K562 (cell line): ENCODE results near the gene RNF167. TPM values are rescaled to one million over a fixed set of nuclear protein-coding genes. Genes with fewer than 3 reads are reported as not detected.

ENCODE experiments used
- HDAC8 ChIP-seq: fragments of 450-650 bp; IDR thresholded peaks from 2 replicates; pipeline ENCODE4 v1.6.1; 2016; ENCODE audit warnings: mild to moderate bottlenecking, missing genetic modification characterization, moderate library complexity, missing compliant biosample characterization
- HEY1 ChIP-seq: fragments of 250-450 bp; sonication (Bioruptor Pico); IDR thresholded peaks from 2 replicates; pipeline ENCODE4 v1.5.0; 2020; ENCODE audit warnings: mild to moderate bottlenecking, moderate library complexity, borderline replicate concordance
- HOXB6 ChIP-seq: fragments of 250-450 bp; sonication (Bioruptor Pico); IDR thresholded peaks from 2 replicates; pipeline ENCODE4 v1.5.1; 2022; ENCODE audit warnings: mild to moderate bottlenecking, borderline replicate concordance
- MCM2 ChIP-seq: fragments of 450-650 bp; IDR thresholded peaks from 2 replicates; pipeline ENCODE4 v1.6.1; 2017; ENCODE audit warnings: low read depth, mild to moderate bottlenecking
- MECOM ChIP-seq: fragments of 250-450 bp; sonication (Bioruptor Pico); IDR thresholded peaks from 2 replicates; pipeline ENCODE4 v1.8.0; 2022; ENCODE audit warnings: inconsistent platforms
- MEF2D ChIP-seq: conservative IDR thresholded peaks from 2 replicates; pipeline ENCODE4 v1.6.1; 2016; ENCODE audit warnings: low read depth, missing genetic modification characterization, missing compliant biosample characterization
- MYNN ChIP-seq, 2 experiments: sonication (generic); formaldehyde crosslinking in 1 of 2; IDR thresholded peaks; 2 replicates each; pipeline versions ENCODE4 v1.5.0 to v1.6.1; 2016 to 2020; ENCODE audit warnings: antibody characterized with exemption in 1 of 2, missing genetic modification reagents in 1 of 2
- PHF8 ChIP-seq: fragments of 200-600 bp; sonication (generic); IDR thresholded peaks from 2 replicates; pipeline ENCODE4 v1.6.1; 2012; ENCODE audit warnings: mixed run types, mild to moderate bottlenecking, inconsistent platforms, low read length, moderate library complexity, borderline replicate concordance
- POLR2AphosphoS5 ChIP-seq: IDR thresholded peaks from 2 replicates; pipeline ENCODE4 v1.6.1; 2011; ENCODE audit warnings: mild to moderate bottlenecking, low read depth, low read length, moderate library complexity; ENCODE audit not compliant: control insufficient read depth, insufficient read depth
- POLR2B ChIP-seq: fragments of 450-650 bp; IDR thresholded peaks from 2 replicates; pipeline ENCODE4 v1.6.1; 2018; ENCODE audit warnings: low read depth; ENCODE audit not compliant: partially characterized antibody
- POLR2G ChIP-seq: fragments of 200-400 bp; formaldehyde crosslinking; IDR thresholded peaks from 2 replicates; pipeline ENCODE4 v1.6.1; 2017; ENCODE audit warnings: low read depth, mild to moderate bottlenecking, antibody characterized with exemption, low read length, moderate library complexity
- PRMT5 ChIP-seq: sonication (generic); formaldehyde crosslinking; IDR thresholded peaks from 2 replicates; pipeline ENCODE4 v1.5.0; 2020; ENCODE audit warnings: missing genetic modification reagents
- RBM17 ChIP-seq: fragments of 200-400 bp; formaldehyde crosslinking; IDR thresholded peaks from 2 replicates; pipeline ENCODE4 v1.6.1; 2017; ENCODE audit warnings: low read depth, mild to moderate bottlenecking, low read length, borderline replicate concordance
- RFX5 ChIP-seq: IDR thresholded peaks from 2 replicates; pipeline ENCODE4 v1.6.1; 2011; ENCODE audit warnings: low read depth, mild to moderate bottlenecking, improper control_type of control experiment, low read length
- RNF2 ChIP-seq: sonication (generic); IDR thresholded peaks from 2 replicates; pipeline ENCODE4 v1.6.1; 2016
- STAT5A ChIP-seq: IDR thresholded peaks from 2 replicates; pipeline ENCODE4 v1.6.1; 2012; ENCODE audit warnings: low read length, inconsistent platforms, borderline replicate concordance
- ZNF121 ChIP-seq: sonication (generic); formaldehyde crosslinking; conservative IDR thresholded peaks from 2 replicates; pipeline ENCODE4 v1.8.0; 2022; ENCODE audit warnings: missing genetic modification reagents
- polyA plus RNA-seq, 8 experiments: library from polyadenylated mRNA; depleted of rRNA in 4 of 8; stranded (reverse) in 5 of 8; unstranded in 3 of 8; fragments of >200 nt; fragmentation: Nextera tagmentation in 2 of 8; fragmentation: Illumina TruSeq in 1 of 8; extraction: Ambion mirVana in 2 of 8; extraction: Trizol in 1 of 8; gene quantifications; 2 replicates each; pipeline versions ENCODE4 v1.2.1 to v1.2.3, GENCODE V29; 2011 to 2014; ENCODE audit warnings: inconsistent platforms in 1 of 8, missing spikeins in 1 of 8
- total RNA-seq, 7 experiments: library from RNA; depleted of rRNA in 6 of 7; stranded (reverse); fragments of >200 nt in 6 of 7; fragmentation: Illumina TruSeq in 2 of 7; extraction: Trizol in 2 of 7; gene quantifications; 2 replicates each; pipeline versions ENCODE4 v1.2.1 to v1.2.3, GENCODE V29; 2011 to 2021; ENCODE audit warnings: low replicate concordance in 1 of 7
- TF ChIP-seq, protein P1 (sequence below), 2 experiments: fragments of 450-650 bp; IDR thresholded peaks; 2 replicates each; pipeline ENCODE4 v1.6.1; 2016; ENCODE audit warnings: mild to moderate bottlenecking in 2 of 2, borderline replicate concordance in 1 of 2, low read depth in 1 of 2, moderate library complexity in 1 of 2
- TF ChIP-seq, protein P2 (sequence below): fragments of 450-650 bp; formaldehyde crosslinking; IDR thresholded peaks from 2 replicates; pipeline ENCODE4 v1.4.0; 2020; ENCODE audit warnings: mild to moderate bottlenecking, moderate library complexity

Gene RNF167
- total and polyA plus RNA-seq, 9 of the 15 experiments (the other 6 are each of a cell fraction or from before 2014, with no cell fraction given): 16.5 to 143 (median 45.5) TPM

- TF ChIP-seq, protein P1, sequence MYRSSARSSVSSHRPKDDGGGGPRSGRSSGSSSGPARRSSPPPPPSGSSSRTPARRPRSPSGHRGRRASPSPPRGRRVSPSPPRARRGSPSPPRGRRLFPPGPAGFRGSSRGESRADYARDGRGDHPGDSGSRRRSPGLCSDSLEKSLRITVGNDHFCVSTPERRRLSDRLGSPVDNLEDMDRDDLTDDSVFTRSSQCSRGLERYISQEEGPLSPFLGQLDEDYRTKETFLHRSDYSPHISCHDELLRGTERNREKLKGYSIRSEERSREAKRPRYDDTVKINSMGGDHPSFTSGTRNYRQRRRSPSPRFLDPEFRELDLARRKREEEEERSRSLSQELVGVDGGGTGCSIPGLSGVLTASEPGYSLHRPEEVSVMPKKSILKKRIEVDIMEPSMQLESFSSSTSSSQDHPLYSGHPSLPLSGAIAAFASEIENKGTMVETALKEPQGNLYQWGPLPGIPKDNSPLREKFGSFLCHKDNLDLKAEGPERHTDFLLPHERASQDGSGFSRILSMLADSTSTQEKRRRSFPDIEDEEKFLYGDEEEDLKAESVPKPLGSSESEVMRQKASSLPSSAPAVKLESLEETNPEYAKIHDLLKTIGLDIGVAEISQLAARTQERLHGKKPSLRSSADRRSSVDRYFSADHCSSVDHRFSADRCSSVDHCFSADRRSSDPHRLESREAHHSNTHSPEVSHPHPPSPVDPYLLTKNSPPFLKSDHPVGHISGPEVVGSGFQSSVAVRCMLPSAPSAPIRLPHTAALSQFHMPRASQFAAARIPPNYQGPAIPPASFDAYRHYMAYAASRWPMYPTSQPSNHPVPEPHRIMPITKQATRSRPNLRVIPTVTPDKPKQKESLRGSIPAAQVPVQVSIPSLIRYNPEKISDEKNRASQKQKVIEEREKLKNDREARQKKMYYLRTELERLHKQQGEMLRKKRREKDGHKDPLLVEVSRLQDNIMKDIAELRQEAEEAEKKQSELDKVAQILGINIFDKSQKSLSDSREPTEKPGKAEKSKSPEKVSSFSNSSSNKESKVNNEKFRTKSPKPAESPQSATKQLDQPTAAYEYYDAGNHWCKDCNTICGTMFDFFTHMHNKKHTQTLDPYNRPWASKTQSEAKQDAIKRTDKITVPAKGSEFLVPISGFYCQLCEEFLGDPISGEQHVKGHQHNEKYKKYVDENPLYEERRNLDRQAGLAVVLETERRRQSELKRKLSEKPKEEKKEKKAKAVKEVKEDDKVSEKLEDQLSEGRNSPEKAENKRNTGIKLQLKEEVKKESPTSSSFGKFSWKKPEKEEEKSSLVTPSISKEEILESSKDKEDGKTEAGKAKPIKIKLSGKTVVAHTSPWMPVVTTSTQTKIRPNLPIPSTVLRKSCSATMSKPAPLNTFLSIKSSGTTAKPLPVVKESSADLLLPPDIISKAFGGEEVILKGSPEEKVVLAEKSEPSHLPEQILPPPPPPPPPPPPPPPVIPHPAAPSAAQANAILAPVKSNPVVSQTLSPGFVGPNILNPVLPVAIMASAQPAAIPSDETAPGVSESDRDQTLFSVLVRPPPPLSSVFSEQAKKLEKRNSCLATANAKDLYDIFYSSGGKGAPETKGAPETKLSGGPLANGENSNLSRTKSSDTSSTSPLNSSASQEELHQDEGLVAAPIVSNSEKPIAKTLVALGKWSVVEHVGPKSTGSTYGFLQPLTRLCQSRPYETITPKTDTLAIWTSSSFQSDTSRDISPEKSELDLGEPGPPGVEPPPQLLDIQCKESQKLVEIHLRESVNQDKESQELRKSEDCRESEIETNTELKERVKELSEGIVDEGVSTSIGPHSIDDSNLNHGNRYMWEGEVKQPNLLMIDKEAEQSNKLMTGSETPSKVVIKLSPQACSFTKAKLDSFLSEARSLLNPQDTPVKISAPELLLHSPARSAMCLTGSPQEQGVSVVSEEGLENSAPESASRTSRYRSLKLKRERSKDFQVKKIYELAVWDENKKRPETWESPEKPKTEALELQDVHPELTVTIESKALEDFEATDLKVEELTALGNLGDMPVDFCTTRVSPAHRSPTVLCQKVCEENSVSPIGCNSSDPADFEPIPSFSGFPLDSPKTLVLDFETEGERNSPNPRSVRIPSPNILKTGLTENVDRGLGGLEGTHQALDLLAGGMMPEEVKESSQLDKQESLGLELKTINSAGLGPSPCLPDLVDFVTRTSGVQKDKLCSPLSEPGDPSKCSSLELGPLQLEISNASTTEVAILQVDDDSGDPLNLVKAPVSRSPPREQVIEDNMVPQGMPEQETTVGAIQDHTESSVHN (IDR thresholded peaks at IDR 0.05; ENCODE audit: borderline replicate concordance in 1 of 2, low read depth in 1 of 2): no peak
- TF ChIP-seq MECOM (no peak), HOXB6 (CRISPR knock-in tag) (no peak), PHF8 (no peak), RNF2 (no peak), STAT5A (0 out of 2 replicates have a peak, but pooled peaks have one; percentile 8), POLR2AphosphoS5 (peak; percentile 48; the same call in 1 of the 2 replicates), HDAC8 (tag) (no peak), POLR2G (peak; percentile 79), MCM2 (no peak), ZNF121 (CRISPR knock-in tag) (no peak), RBM17 (no peak), PRMT5 (CRISPR knock-in tag) (no peak), MEF2D (tag) (no peak), RFX5 (no peak), MYNN (IDR thresholded peaks at IDR 0.05) (0 out of 2 replicates have a peak, but pooled peaks have one; percentile 63), MYNN (CRISPR knock-in tag; IDR thresholded peaks at IDR 0.05) (no peak), HEY1 (CRISPR knock-in tag) (no peak), POLR2B (peak; percentile 79)
- TF ChIP-seq, protein P2, sequence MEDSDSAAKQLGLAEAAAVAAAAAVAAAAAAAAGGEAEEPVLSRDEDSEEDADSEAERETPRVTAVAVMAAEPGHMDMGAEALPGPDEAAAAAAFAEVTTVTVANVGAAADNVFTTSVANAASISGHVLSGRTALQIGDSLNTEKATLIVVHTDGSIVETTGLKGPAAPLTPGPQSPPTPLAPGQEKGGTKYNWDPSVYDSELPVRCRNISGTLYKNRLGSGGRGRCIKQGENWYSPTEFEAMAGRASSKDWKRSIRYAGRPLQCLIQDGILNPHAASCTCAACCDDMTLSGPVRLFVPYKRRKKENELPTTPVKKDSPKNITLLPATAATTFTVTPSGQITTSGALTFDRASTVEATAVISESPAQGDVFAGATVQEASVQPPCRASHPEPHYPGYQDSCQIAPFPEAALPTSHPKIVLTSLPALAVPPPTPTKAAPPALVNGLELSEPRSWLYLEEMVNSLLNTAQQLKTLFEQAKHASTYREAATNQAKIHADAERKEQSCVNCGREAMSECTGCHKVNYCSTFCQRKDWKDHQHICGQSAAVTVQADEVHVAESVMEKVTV: no peak
Observed at GRCh38 chr17:4944554-4945175, 4.6 kb downstream of the RNF167 start (continued).
